ENCODE results near the gene HOXD10. TPM values are rescaled to one million over a fixed set of nuclear protein-coding genes. Genes with fewer than 3 reads are reported as not detected.
A peak's percentile ranks its signal among the peaks of the same experiment; 100 is the strongest.

The HOXD10 gene
- polyA plus RNA-seq, 1 donor from 2014 or later = not detected

DNA sequence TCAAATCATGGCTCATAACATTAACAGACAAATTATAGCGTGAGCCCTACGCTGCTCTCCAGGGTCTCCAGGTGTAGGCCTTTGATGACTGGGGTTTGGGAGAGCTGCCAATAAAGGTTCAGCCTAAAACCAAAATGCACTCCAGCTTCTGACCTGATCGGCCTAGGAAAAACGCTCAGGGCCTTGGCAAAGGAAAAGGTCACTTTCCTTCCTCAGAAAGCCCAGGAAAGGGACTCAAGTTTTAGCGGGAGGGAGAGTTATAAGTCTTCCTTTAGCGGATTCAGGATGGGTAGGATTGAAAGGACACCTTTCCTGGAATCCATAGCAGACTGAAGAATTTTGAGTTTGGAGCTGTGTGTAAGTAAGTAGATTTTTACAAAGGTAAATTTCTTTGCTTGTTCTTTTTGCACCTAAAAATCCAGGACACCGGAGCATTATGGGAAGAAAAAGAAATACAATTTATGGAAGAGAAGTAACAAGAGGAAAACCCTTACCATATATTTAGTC lies 41.6 kb upstream of the HOXD10 start:
- Histone ChIP-seq H2AFZ (ENCODE audit: low read depth, low read length) (no peak overlapping the region), H3F3A (ENCODE audit: insufficient read depth, low read length, poor library complexity, severe bottlenecking) (no peaks in the 10 kb centered on the region), H3K79me2 (replicated peaks; ENCODE audit: insufficient read depth, low read length) (no peaks in the 10 kb centered on the region), H3K27ac (ENCODE audit: low read length) (no peak overlapping the region), H3K9me3 (ENCODE audit: low read length) (peaks cover 4% of the 10 kb centered on the region), H3K9ac (ENCODE audit: low read length) (no peak overlapping the region), H3K9me2 (ENCODE audit: insufficient read depth, low read length) (no peaks in the 10 kb centered on the region), H3K27me3 (ENCODE audit: insufficient read depth, low read depth, low read length) (peaks cover 100% of the 10 kb centered on the region), H4K20me1 (ENCODE audit: insufficient read depth) (no peaks in the 10 kb centered on the region), H3K4me2 (ENCODE audit: low read length) (no peak overlapping the region), H3K36me3 (ENCODE audit: insufficient read depth, low read length) (no peaks in the 10 kb centered on the region), H3K4me3 (ENCODE audit: low read length) (no peak overlapping the region)
- TF ChIP-seq SMC3 (conservative IDR thresholded peaks at IDR 0.05; ENCODE audit: poor library complexity) = no peak
- TF ChIP-seq POLR2AphosphoS5 (IDR thresholded peaks at IDR 0.05) = no peak

DNA sequence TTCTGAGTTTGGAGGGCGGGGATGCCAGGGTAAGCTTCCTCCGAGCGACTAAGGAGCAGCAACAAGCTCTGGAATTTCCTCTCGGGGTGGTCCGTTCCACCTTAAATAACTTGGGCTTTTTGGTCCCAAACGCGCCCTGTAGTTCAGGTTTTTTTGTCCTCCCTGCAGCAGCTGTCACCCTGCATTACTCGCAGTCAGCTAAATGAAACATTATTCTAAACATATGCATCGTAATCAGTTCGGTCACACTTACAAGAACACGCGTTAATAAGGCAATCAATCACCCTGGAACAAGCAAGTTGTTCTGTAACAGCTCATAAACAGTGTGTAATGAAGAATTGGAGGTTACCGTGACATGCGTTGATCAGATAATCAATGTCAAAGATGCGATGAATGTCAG lies 41.1 kb upstream of the HOXD10 start:
- no peaks in the 10 kb centered on the region for H4K20me1 ChIP-seq (ENCODE audit: insufficient read depth)
- H2AFZ ChIP-seq (ENCODE audit: low read depth, low read length) = no peak overlapping the region
- no peak overlapping the region for H3K9ac ChIP-seq (ENCODE audit: low read length)
- no peaks in the 10 kb centered on the region for H3K79me2 ChIP-seq (replicated peaks; ENCODE audit: insufficient read depth, low read length)
- H3K9me3 ChIP-seq (ENCODE audit: low read length) = peaks cover 4% of the 10 kb centered on the region
- no peaks in the 10 kb centered on the region for H3K9me2 ChIP-seq (ENCODE audit: insufficient read depth, low read length)
- H3K27ac ChIP-seq (ENCODE audit: low read length) = no peak overlapping the region
- H3F3A ChIP-seq (ENCODE audit: insufficient read depth, low read length, poor library complexity, severe bottlenecking) = no peaks in the 10 kb centered on the region
- no peaks in the 10 kb centered on the region for H3K36me3 ChIP-seq (ENCODE audit: insufficient read depth, low read length)
- H3K4me2 ChIP-seq (ENCODE audit: low read length) = no peak overlapping the region
- H3K27me3 ChIP-seq (ENCODE audit: insufficient read depth, low read depth, low read length) = peaks cover 98% of the 10 kb centered on the region
- TF ChIP-seq MXI1 (conservative IDR thresholded peaks at IDR 0.05; ENCODE audit: poor library complexity, severe bottlenecking) (no peak), POLR2AphosphoS5 (IDR thresholded peaks at IDR 0.05) (peak; percentile 46)
- H3K4me3 ChIP-seq (ENCODE audit: low read length) = no peak overlapping the region

DNA sequence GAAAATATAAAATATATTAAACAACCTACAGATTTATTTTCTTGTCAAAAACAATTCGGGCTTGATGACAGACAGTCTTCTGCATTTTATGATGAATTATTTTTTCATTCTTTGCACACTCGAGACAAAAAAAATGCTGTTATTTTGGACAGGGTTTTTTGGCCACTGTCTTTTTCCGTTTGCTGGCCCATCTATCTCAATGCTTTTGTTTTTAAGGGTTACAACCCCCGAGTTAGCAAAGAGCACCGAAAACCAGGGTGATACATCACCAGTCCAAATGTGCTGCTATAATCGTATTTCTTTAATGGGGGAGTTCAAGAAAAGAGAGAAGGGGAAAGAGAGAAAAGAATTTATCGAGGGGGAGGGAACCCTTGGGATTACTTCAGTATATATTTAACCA lies 40.5 kb upstream of the HOXD10 start:
- H3K9me3 ChIP-seq (ENCODE audit: low read length) = peaks cover under 1% of the 10 kb centered on the region
- peaks cover 98% of the 10 kb centered on the region for H3K27me3 ChIP-seq (ENCODE audit: insufficient read depth, low read depth, low read length)
- no peak overlapping the region for H3K4me2 ChIP-seq (ENCODE audit: low read length)
- H4K20me1 ChIP-seq (ENCODE audit: insufficient read depth) = no peaks in the 10 kb centered on the region
- H2AFZ ChIP-seq (ENCODE audit: low read depth, low read length) = no peak overlapping the region
- H3K27ac ChIP-seq (ENCODE audit: low read length) = no peak overlapping the region
- TF ChIP-seq EP300 (conservative IDR thresholded peaks at IDR 0.05; ENCODE audit: poor library complexity, severe bottlenecking) (no peak), MXI1 (conservative IDR thresholded peaks at IDR 0.05; ENCODE audit: poor library complexity, severe bottlenecking) (no peak), EZH2 (IDR thresholded peaks at IDR 0.05; ENCODE audit: borderline replicate concordance, insufficient read depth, low read length, poor library complexity, severe bottlenecking) (no peak), TAF1 (IDR thresholded peaks at IDR 0.05; ENCODE audit: low read depth) (no peak), RAD21 (conservative IDR thresholded peaks at IDR 0.05) (no peak), SMC3 (conservative IDR thresholded peaks at IDR 0.05; ENCODE audit: poor library complexity) (no peak), POLR2AphosphoS5 (IDR thresholded peaks at IDR 0.05) (no peak)
- TF ChIP-seq, protein P1, sequence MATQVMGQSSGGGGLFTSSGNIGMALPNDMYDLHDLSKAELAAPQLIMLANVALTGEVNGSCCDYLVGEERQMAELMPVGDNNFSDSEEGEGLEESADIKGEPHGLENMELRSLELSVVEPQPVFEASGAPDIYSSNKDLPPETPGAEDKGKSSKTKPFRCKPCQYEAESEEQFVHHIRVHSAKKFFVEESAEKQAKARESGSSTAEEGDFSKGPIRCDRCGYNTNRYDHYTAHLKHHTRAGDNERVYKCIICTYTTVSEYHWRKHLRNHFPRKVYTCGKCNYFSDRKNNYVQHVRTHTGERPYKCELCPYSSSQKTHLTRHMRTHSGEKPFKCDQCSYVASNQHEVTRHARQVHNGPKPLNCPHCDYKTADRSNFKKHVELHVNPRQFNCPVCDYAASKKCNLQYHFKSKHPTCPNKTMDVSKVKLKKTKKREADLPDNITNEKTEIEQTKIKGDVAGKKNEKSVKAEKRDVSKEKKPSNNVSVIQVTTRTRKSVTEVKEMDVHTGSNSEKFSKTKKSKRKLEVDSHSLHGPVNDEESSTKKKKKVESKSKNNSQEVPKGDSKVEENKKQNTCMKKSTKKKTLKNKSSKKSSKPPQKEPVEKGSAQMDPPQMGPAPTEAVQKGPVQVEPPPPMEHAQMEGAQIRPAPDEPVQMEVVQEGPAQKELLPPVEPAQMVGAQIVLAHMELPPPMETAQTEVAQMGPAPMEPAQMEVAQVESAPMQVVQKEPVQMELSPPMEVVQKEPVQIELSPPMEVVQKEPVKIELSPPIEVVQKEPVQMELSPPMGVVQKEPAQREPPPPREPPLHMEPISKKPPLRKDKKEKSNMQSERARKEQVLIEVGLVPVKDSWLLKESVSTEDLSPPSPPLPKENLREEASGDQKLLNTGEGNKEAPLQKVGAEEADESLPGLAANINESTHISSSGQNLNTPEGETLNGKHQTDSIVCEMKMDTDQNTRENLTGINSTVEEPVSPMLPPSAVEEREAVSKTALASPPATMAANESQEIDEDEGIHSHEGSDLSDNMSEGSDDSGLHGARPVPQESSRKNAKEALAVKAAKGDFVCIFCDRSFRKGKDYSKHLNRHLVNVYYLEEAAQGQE (IDR thresholded peaks at IDR 0.05; ENCODE audit: borderline replicate concordance) = no peak
- TF ChIP-seq, protein P2, sequence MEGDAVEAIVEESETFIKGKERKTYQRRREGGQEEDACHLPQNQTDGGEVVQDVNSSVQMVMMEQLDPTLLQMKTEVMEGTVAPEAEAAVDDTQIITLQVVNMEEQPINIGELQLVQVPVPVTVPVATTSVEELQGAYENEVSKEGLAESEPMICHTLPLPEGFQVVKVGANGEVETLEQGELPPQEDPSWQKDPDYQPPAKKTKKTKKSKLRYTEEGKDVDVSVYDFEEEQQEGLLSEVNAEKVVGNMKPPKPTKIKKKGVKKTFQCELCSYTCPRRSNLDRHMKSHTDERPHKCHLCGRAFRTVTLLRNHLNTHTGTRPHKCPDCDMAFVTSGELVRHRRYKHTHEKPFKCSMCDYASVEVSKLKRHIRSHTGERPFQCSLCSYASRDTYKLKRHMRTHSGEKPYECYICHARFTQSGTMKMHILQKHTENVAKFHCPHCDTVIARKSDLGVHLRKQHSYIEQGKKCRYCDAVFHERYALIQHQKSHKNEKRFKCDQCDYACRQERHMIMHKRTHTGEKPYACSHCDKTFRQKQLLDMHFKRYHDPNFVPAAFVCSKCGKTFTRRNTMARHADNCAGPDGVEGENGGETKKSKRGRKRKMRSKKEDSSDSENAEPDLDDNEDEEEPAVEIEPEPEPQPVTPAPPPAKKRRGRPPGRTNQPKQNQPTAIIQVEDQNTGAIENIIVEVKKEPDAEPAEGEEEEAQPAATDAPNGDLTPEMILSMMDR (IDR thresholded peaks at IDR 0.05; ENCODE audit: poor library complexity, severe bottlenecking) = no peak
- H3K4me3 ChIP-seq (ENCODE audit: low read length) = no peak overlapping the region
- no peak overlapping the region for H3K9ac ChIP-seq (ENCODE audit: low read length)
- H3K79me2 ChIP-seq (replicated peaks; ENCODE audit: insufficient read depth, low read length) = no peaks in the 10 kb centered on the region
- no peaks in the 10 kb centered on the region for H3K9me2 ChIP-seq (ENCODE audit: insufficient read depth, low read length)
- H3K36me3 ChIP-seq (ENCODE audit: insufficient read depth, low read length) = no peaks in the 10 kb centered on the region
- H3F3A ChIP-seq (ENCODE audit: insufficient read depth, low read length, poor library complexity, severe bottlenecking) = no peaks in the 10 kb centered on the region
